Liver (tissue), 9 donors: Measurements from ENCODE around the gene AGR2. TPM values are rescaled to one million over a fixed set of nuclear protein-coding genes. Genes with fewer than 3 reads are reported as not detected.

Source experiments
- DNase-seq: peaks from one replicate; pipeline ENCODE4 v3.0.0-alpha.2; 2017; ENCODE audit warnings: low spot score
- H3K27ac ChIP-seq, 2 donors: one replicate each; pipeline ENCODE4 v1.7.0; 2013; ENCODE audit warnings: inconsistent platforms in 2 of 2, low read length in 2 of 2, control low read depth in 1 of 2, low read depth in 1 of 2, mild to moderate bottlenecking in 1 of 2
- H3K27me3 ChIP-seq, 4 donors: one replicate each; pipeline versions ENCODE4 v1.6.1 to v1.7.0; 2013; ENCODE audit warnings: low read length in 3 of 4, inconsistent platforms in 1 of 4, mild to moderate bottlenecking in 1 of 4, moderate library complexity in 1 of 4; ENCODE audit not compliant: control insufficient read depth in 4 of 4, insufficient read depth in 4 of 4
- H3K36me3 ChIP-seq, 4 donors: one replicate each; pipeline versions ENCODE4 v1.6.1 to v1.7.0; 2013; ENCODE audit warnings: low read length in 3 of 4, mild to moderate bottlenecking in 3 of 4, low read depth in 1 of 4, moderate library complexity in 1 of 4; ENCODE audit not compliant: control insufficient read depth in 4 of 4, insufficient read depth in 3 of 4
- H3K4me1 ChIP-seq, 4 donors: one replicate each; pipeline versions ENCODE4 v1.6.1 to v1.7.0; 2013; ENCODE audit warnings: low read length in 3 of 4, mild to moderate bottlenecking in 3 of 4, moderate library complexity in 1 of 4; ENCODE audit not compliant: control insufficient read depth in 4 of 4, insufficient read depth in 4 of 4
- H3K4me3 ChIP-seq, 3 donors: one replicate each; pipeline versions ENCODE4 v1.6.1 to v1.7.0; 2013; ENCODE audit warnings: low read length in 3 of 3, control low read depth in 1 of 3, low read depth in 1 of 3, mild to moderate bottlenecking in 1 of 3
- H3K9ac ChIP-seq, 2 donors: one replicate each; pipeline ENCODE4 v1.7.0; 2013; ENCODE audit warnings: low read length in 2 of 2, mild to moderate bottlenecking in 2 of 2, moderate library complexity in 2 of 2, control low read depth in 1 of 2, low read depth in 1 of 2
- H3K9me3 ChIP-seq, 4 donors: one replicate each; pipeline versions ENCODE4 v1.6.1 to v1.7.0; 2013; ENCODE audit warnings: low read length in 3 of 4; ENCODE audit not compliant: control insufficient read depth in 4 of 4
- EGR1 ChIP-seq, 2 donors: IDR thresholded peaks; 2 replicates each; pipeline ENCODE4 v1.6.1; 2016 to 2018; ENCODE audit warnings: antibody characterized with exemption in 2 of 2, low read depth in 2 of 2
- FOXA1 ChIP-seq: IDR thresholded peaks from 2 replicates; pipeline ENCODE4 v1.6.1; 2016; ENCODE audit warnings: antibody characterized with exemption
- FOXA2 ChIP-seq: IDR thresholded peaks from 2 replicates; pipeline ENCODE4 v1.6.1; 2016; ENCODE audit warnings: antibody characterized with exemption
- HNF4A ChIP-seq, 2 donors: conservative IDR thresholded peaks; 2 replicates each; pipeline ENCODE4 v1.6.1; 2016; ENCODE audit warnings: antibody characterized with exemption in 2 of 2, mild to moderate bottlenecking in 2 of 2
- HNF4G ChIP-seq: IDR thresholded peaks from 2 replicates; pipeline ENCODE4 v1.6.1; 2016; ENCODE audit warnings: antibody characterized with exemption
- JUND ChIP-seq, 2 donors: IDR thresholded peaks; 2 replicates each; pipeline ENCODE4 v1.6.1; 2016; ENCODE audit warnings: antibody characterized with exemption in 2 of 2
- NR2F2 ChIP-seq: IDR thresholded peaks from 2 replicates; pipeline ENCODE4 v1.6.1; 2016; ENCODE audit warnings: antibody characterized with exemption
- RAD21 ChIP-seq, 2 donors: IDR thresholded peaks; 2 replicates each; pipeline ENCODE4 v1.6.1; 2016; ENCODE audit warnings: antibody characterized with exemption in 2 of 2, mild to moderate bottlenecking in 2 of 2
- REST ChIP-seq: IDR thresholded peaks from 2 replicates; pipeline ENCODE4 v1.6.1; 2016; ENCODE audit warnings: antibody characterized with exemption, mild to moderate bottlenecking
- RXRA ChIP-seq, 2 donors: IDR thresholded peaks; 2 replicates each; pipeline ENCODE4 v1.6.1; 2017 to 2018; ENCODE audit warnings: antibody characterized with exemption in 2 of 2, mild to moderate bottlenecking in 1 of 2
- SP1 ChIP-seq: IDR thresholded peaks from 2 replicates; pipeline ENCODE4 v1.6.1; 2018; ENCODE audit warnings: antibody characterized with exemption, mild to moderate bottlenecking
- TAF1 ChIP-seq: conservative IDR thresholded peaks from 2 replicates; pipeline ENCODE4 v1.6.1; 2016; ENCODE audit warnings: antibody characterized with exemption, mild to moderate bottlenecking
- ZBTB33 ChIP-seq: IDR thresholded peaks from 2 replicates; pipeline ENCODE4 v1.6.1; 2016; ENCODE audit warnings: antibody characterized with exemption
- WGBS: extraction: QIAGEN DNeasy Blood & Tissue Kit; methylation state at CpG from one replicate; pipeline ENCODE4 v1.1.7; 2013; 5-methylcytosine and 5-hydroxymethylcytosine counted together
- polyA plus RNA-seq, 2 donors: library from polyadenylated mRNA; stranded (reverse) in 1 of 2; unstranded in 1 of 2; fragments of 200-250 nt in 1 of 2; fragments of >200 nt in 1 of 2; fragmentation: Nextera tagmentation in 1 of 2; extraction: Ambion mirVana in 1 of 2; gene quantifications; one replicate each; pipeline versions ENCODE4 v1.2.1 to v1.2.3, GENCODE V29; 2013 to 2015
- total RNA-seq, 2 donors: library from RNA; depleted of rRNA; stranded (reverse); fragments of >200 nt; gene quantifications; one replicate each; pipeline ENCODE4 v1.2.3, GENCODE V29; 2014
- TF ChIP-seq, protein P1 (sequence below): IDR thresholded peaks from 2 replicates; pipeline ENCODE4 v1.6.1; 2016; ENCODE audit warnings: antibody characterized with exemption
- TF ChIP-seq, protein P2 (sequence below): fragments of 150-350 bp; IDR thresholded peaks from 2 replicates; pipeline ENCODE4 v1.5.1; 2017; ENCODE audit warnings: improper control_type of control experiment, low read depth, low read length; ENCODE audit not compliant: missing input control
- donor health status: healthy.
- donor health status: healthy.
- donor health status: healthy.
- donor health status: healthy.
- donor health status: healthy.

The AGR2 gene
- total and polyA plus RNA-seq, 4 donors, result 0.37 to 0.45 TPM; not detected in 2

- no peaks in the 10 kb centered on the region for H3K4me1 ChIP-seq
- H3K9me3 ChIP-seq, result no peaks in the 10 kb centered on the region
- no peak for TF ChIP-seq ZBTB33
- no peak overlapping the region for H3K27ac ChIP-seq
- no peak overlapping the region for H3K4me3 ChIP-seq
- DNase-seq, result no peak
- no peaks in the 10 kb centered on the region for H3K27me3 ChIP-seq
- H3K9ac ChIP-seq, result no peak overlapping the region
- H3K36me3 ChIP-seq, result no peaks in the 10 kb centered on the region
- WGBS, result 83% methylated on average over 2 of the region's 2 CpGs
Measured at GRCh38 chr7:16815001-16815400, 10.2 kb upstream of the AGR2 start.

DNA sequence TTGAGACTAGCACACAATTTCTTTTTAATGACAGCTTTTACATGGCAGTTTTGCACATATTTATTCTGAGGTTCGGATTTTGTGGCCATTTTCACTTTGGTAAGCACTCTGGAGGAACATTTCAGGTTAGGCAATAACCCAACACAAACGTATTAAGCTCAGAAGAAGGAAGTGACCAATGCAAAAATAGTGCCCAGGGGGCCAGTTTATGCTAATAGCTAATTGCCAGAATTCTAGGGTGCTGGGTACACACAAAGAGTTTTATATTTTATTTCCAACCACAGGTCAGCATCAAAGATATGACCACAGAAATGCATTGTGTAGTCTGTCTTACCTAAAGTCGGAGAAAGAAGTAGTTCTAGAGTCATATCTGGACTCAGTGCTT is 8.4 kb upstream of the AGR2 start:
- WGBS, result 55% methylated on average over 3 of the region's 3 CpGs

More for the DNA sequence above, 8.4 kb upstream of the AGR2 start:
- Histone ChIP-seq H3K27me3 (no peaks in the 10 kb centered on the region), H3K36me3 (no peaks in the 10 kb centered on the region), H3K9ac (no peak overlapping the region), H3K4me3 (no peak overlapping the region), H3K9me3 (no peaks in the 10 kb centered on the region), H3K4me1 (no peaks in the 10 kb centered on the region), H3K27ac (no peak overlapping the region)
- DNase-seq, result no peak
- TF ChIP-seq RAD21 (IDR thresholded peaks at IDR 0.05) (no peak), JUND (IDR thresholded peaks at IDR 0.05) (no peak), ZBTB33 (no peak), SP1 (no peak), TAF1 (no peak), HNF4A (conservative IDR thresholded peaks at IDR 0.05) (no peak), HNF4G (no peak), FOXA1 (no peak), EGR1 (IDR thresholded peaks at IDR 0.05; ENCODE audit: low read depth in 2 of 2) (no peak), FOXA2 (no peak), RXRA (IDR thresholded peaks at IDR 0.05) (no peak), NR2F2 (no peak), REST (no peak)
- TF ChIP-seq, protein P1, sequence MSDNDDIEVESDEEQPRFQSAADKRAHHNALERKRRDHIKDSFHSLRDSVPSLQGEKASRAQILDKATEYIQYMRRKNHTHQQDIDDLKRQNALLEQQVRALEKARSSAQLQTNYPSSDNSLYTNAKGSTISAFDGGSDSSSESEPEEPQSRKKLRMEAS, result no peak
- TF ChIP-seq, protein P2, sequence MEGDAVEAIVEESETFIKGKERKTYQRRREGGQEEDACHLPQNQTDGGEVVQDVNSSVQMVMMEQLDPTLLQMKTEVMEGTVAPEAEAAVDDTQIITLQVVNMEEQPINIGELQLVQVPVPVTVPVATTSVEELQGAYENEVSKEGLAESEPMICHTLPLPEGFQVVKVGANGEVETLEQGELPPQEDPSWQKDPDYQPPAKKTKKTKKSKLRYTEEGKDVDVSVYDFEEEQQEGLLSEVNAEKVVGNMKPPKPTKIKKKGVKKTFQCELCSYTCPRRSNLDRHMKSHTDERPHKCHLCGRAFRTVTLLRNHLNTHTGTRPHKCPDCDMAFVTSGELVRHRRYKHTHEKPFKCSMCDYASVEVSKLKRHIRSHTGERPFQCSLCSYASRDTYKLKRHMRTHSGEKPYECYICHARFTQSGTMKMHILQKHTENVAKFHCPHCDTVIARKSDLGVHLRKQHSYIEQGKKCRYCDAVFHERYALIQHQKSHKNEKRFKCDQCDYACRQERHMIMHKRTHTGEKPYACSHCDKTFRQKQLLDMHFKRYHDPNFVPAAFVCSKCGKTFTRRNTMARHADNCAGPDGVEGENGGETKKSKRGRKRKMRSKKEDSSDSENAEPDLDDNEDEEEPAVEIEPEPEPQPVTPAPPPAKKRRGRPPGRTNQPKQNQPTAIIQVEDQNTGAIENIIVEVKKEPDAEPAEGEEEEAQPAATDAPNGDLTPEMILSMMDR, result no peak
